ENCODE results near the gene BCOR.

BCOR gene

DNA sequence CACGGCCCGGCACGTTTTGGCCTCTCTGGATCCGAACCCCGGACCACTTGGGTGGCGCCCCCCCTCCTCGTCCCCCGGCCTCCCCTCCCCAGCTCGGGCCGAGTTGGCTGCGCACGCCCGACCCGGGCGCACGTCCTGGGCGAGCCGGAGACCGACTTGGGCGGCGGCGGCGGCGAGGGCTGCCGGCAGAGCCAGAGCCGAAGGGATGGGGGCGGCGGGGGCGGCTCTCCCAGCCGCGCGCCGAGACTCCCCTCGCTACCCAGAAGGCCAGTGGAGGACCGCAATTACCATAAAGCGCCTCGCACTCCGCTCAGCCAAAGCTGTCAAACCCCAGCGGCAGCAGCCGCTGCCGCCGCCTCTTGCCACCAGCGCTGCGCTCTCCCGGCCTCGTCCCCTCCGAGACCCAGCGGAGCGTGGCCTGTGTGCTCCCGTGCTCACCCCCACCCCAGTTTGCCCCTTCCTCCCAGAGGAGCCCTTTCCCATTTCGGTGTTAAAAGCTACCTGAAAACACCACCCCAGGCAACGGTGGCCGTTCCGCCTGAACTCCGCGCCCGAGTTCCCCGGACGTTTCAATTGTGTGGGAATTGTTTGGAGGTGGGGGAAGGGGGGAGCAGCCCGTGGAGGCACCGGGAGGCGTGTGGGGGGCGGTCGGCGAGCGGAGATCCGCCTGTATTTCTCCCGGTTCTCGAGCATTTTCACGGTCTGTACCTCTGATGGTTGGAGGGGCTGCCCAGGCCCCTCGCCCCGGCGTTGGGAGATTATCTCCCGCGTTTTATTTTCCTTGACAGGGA lies 701 bp upstream of the BCOR start:
- peak; percentile 60 for DNase-seq (ENCODE audit: low spot score)

DNA sequence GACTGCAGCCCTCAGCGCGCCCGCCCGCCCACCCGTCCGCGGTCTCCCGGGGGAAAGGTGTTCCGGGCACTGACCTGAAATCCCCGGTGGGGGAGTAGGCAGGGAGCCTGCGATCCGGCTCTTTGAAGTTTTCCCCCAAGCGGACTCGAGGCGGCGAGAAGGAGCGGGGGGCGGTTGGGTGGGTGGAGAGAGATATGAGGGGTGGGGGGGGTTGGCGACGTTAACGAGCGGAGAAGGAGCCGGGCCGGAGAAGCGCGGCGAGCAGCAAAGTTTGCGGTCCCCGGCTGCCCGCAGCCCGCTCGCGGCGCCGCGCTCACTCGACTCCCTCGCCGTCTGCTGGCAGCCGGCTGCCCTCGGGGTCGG lies 636 bp downstream of the BCOR start:
- DNase-seq (ENCODE audit: low spot score): no peak

DNA sequence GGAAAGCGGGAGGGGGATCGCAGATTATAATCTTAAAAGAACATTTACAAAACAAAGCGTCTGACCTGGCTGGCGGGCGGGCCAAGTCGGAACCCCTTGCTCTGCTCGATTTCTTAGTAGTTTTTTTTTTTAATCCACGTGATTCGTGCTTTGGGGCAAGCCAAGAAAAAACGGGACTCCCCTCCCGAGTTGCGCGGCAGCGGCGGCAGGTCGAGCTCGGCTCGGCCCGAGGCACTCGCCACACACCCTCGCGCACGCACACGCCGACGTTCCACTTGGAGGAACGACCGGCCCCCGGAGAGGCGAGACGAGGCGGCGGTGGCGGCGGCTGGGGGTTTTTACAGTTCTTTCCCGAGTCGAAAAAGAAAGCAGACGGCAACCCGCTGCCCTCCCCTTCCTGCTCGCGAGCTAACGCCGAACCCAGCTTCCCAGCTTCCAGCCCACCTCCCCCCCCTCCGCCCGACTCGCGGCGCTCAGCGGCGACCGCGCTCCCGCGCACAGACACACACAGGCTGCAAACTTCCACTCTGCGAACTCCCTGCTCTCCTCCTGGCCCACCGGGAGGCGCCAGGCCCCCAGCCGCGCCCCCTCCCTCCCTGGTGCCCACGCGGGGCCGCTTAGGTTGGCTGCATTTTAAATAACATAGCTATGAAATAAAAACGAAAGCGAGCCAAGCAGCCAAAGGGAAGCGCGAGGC lies 1.2 kb downstream of the BCOR start:
- peak; percentile 63 for DNase-seq (ENCODE audit: low spot score)

DNA sequence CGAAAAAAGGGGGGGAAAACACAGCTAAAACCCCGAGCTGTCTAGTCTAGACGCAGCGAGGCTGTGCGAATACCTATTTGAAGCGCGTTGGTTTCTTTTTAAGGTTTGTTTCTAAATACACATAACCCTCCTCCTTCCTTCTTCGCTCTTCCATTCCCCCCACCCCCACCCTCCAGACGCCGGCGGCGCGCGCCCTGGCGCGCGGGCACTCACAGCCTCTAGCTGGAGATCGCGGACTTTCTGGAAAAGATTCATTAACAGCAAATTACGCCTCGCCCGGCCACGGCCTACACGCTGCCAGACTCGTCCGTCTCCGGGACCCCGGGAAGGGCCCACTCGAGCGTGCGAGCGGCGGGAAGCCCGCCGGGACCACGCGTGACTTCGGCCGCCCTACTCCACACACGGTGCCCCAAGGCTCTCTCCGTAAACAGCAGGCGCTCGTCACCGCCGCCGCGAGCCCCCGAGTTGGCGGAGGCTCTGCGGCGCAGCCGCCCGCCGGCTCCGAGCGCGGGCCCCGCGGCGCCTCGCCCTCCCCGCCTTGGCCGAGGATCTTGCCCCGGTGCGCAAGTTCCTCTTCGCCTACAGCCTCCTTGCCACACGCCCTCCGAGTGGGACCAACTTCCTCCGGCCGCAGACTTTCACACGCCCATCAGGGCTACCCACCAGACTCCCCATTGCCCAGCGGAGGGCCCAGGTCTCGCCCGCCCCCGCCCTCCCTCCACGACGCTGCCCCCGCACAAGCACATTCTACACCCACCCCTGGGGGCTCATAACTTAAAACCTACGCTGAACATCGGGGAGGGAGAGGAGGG lies 2.0 kb downstream of the BCOR start:
- DNase-seq (ENCODE audit: low spot score): peak; percentile 36

DNA sequence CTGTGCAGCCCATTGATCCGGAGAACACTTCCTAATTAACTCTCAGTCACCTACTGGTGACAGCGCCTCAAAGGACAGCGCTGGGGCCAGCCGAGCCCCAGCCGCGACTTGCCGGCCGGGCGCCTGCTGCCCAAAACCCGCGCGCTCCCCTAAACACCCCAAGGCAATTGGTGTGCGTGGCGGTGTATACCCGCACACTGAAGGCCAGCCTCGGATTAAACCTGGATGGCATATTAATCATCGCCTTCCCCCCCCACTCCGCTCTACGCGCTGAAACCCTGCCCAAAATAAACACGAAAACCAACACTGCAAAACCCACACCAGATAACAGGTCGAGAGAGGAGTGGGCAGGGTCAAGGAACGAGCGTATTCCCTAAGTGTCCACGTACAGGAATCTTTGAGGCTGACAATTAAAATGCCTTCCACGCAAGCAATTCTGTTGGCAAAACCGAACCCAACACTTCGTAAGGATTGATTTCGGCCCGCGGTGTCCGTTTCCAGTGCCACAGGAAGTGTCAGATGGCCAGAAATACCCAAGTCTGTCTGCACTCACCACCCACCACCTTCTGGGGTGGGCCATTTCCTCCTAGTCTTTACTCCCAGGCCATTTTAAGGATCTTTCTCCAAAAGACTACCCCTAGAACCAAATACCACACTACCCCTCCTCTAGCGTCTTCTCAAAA lies 2.7 kb downstream of the BCOR start:
- DNase-seq (ENCODE audit: low spot score): no peak

DNA sequence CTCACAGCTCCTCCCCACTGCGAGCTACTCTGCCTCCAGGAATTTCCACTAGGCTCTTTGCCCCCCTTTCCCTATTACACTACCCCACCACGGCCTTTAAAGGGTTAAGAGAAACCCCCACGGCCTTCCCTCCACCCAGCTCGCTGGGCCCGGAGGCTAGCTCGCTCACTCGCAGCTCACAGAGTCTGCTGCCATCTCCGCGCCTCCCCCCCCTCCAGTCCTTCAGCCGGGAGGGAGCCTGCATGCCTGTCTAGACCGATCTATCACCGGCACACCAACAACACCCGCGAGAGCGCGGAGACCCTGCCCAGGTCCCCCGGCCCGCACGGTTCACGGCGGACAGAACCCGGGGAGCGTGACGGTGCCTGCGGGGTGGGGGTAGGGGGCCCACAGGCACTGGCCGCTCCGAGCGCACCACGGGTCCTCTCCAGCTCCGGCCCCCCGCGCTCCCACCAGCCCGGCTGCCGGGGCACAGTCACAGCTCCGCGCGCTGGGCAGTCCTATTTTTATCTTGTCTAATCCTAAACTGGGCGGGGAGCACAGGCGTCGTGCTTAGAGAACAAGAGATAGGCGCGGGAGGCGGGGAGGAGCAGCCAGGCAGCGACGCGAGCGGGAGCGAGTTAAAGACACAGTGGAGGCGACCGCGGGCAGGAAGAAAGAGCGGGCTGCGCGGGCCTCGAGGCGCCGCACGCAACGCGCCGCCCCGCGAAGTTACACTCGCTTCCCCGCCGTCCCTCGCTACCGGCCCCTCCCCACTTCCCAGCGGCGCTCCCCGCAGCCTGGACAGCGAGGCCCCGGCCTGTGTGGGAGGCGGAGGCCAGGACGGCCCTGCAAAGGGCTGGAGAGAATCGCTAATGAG lies 3.5 kb downstream of the BCOR start:
- DNase-seq (ENCODE audit: low spot score): no peak

DNA sequence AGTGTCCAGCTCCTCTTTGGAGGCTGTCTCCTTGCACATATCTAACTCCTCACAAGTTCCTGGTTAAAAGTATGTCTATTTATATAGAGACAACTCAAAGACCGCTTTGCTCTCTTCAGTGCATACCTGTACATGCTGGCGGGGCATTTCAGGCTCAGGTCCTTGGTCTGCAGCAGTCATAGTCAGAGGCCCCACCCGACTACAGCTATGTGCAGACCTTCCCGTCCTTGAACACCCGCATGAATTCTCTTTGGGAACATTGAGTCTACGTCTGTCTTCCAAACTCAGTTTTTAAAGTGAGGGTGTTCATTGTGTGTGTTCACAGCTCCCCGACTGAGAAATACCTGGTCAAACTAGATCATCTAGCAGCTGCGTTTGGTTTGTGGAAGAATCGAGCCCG lies 4.2 kb downstream of the BCOR start:
- no peak for DNase-seq (ENCODE audit: low spot score)

DNA sequence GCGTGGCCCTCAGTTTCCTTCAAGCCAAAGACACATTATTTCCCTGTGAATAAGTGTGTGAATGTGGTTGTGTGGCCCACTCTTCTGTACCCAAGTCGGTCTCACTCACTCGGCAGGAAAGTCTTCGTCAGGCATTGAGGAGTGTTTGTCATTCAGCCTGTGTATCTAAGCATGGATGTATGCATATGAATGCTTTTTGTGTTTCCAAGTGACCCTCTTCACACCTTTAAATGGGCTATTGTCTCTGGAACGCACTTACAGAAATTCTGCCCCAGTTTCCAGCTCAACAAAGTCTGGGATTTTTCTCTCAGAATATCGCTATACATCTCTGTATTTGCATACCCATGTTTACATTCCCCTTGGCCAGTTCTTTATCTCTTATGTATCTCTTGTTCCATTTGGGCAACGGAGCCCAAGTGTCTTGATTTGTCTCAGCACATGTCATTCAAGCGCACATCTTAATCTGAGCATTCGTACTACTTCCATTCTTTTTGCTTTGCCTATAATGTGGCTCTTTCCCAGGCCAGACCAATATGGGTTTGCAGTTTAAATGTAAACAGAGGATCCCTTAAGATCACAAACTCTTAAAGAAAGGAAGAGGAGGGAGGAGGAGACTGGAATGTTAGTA lies 4.8 kb downstream of the BCOR start:
- DNase-seq (ENCODE audit: low spot score): no peak

DNA sequence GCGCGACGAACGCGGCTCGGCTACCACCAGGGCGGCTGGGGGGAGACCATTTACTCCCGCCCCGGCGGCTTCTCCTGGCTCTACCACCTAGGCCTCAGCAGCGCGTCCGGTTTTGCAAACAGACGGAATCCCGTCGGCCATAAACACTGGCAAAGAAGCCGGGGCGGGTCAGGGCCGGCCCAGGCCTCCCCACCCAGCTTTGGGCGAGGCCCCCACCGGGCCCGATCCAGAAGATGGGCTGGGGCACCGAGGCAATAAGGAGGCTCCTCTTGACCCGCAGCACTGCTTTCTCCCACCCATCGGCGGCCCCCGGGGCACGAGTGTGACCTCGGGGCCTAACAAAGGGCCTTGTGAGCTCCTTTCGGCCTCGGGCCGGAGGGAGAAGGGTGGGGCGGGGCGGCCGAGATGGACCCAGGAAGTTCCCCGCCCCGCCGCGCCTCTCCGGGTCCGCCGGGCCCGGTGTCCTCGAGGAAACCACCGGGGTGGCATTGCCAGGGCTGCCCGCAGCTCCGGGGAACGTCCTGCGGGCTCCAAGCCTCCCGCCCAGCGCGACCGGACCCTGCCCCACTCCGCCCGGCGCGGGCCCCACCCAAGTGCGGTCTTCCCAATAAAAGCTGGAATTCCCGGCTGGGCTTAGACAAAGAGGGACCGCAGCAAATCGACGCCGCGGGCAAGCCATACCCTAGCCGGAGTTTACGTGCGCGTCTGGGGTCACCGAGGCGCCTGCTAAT lies 5.9 kb downstream of the BCOR start:
- no peak for DNase-seq (ENCODE audit: low spot score)

DNA sequence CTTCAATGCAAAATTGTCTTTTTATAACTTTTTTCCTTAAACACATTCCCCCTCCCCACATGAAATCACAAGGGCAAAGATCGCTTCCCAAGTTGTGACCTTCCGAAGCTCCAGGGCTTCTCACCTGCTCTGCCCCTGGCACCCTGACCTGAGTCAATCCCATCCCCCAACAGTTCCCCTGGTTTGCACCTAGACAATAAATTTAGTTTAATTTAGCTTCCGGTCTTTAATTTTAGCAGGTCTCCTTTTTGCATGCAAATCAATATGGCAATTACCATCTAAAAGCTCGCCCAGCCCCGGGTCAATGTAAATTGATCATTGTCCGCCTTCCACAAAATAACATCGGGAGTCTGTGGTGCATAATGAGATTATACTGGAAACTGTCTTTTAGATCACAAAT lies 6.8 kb downstream of the BCOR start:
- DNase-seq (ENCODE audit: low spot score): no peak

DNA sequence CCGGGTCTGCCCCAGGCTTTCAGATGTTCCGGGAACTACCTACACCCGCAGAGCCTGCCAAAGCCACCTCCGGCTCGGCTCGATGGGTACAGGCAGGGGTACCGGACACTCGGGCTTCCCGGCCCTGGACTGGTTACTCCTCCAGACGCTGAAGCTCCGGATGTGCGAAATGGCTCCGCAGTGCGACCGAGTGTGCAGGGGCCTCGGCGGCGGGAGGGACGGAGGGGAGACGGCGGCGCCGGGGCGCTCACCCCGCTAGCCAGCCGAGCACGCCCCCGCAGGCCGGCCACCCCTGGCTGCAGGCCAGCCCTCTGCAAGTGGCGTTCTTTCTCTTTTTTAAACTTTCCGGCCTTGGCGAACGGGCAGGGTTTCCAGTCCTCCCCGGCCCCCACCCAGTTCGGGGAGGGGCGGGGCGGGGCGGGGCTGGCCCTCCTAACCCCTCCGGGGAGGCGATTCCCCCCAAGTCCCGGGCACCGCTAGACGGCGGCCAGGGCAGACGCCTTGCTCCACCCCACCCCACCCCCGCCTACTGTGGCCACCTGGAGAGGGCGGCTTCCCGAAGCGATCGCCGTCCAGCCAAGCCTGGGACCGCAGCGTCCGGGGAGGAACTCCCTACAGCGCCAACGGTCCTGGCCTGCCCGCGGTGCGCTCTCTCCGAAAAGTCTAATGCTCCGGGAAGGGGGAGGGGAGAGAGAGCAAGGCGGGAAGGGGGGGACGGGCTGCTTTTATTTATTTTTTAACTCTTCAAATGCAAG lies 7.5 kb downstream of the BCOR start:
- DNase-seq (ENCODE audit: low spot score): no peak

DNA sequence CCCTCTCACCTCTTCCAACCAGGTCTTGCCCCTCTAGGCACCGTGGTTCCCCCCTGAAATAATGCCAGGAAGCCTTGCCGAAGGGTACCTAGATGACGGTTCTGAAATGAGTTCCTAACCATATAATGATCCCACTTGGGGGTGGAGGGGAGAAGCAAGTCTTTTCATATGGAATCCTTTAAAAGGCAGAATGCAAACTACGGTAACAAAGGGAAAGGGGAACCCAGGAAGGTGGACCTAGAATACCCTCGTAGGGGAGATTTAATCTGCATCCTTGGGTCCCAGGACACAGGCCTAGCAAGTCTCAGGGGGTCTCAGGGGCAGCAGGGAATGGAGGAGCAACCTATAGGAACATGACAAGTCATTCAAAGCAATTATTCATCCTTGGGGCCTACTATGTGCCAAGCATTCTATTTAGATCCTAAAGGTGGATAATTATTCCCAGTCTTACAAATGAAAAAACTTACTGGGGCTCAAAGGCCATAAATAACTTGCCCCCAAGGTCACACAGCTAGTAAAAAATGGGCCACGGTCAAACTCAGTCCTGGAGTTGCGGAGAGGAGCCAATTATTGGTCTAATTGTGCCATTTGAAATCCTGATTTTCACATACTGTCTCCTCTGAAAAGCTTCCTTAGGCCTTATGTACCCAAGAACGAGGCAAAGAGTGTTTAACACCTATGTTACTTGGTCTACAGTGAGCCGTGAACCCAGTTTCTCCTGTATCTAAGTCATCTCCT lies 8.8 kb downstream of the BCOR start:
- no peak for DNase-seq (ENCODE audit: low spot score)

DNA sequence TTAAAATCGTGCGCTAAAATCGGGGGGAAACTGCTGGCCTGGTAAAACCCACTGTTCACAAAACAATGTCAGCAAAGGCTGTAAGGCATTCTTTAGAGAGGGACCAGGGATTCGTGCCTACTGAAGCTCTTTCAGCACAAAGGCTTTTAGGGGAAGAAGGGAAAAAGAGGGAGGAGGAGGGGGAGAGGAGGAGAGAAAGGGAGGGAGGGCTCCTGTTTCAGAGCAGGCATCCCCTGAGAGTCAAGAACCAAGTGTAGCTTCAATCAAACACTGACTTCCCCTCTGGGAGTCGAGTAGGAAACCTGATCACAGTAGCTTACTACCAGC lies 9.5 kb downstream of the BCOR start:
- no peak for DNase-seq (ENCODE audit: low spot score)

DNA sequence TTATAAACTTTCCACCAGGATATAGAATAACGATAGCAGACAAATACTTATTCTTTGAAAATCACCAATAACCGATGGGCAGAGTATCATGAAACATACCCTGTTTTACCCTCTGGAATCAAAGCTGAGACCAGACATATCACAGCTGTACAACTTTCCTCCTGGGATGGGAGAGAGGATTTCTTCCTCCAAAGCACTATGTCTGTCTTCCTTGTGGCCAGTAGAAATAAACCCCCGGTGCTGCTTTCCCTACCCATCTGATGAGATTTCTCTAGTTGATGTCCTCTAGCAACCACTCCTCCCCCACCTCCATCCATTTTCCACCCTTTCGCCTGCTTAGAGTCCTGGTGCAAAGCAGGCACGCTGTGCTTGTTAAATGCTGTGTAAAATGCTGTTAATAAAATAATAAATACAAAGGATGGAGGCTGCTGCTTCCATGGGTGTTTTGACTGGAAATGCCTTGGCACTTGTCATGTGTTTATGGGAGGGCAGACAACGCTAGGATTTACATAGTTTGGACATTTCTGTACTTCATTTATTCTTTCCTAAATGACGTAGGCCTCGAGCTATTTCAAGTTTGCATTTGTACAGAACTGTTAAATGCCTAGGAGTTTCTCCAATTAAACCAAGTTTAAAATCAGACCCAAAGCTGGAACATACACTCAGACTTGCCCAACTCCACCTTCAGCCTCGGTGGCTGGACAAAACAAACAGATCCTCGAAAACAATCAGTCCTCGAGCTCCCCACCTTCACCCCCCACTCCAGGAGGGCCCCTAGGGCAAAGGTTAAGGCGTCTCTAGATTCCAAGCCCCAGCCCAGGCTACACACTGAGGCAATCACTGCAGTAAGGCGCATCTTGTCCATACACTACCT lies 10.1 kb downstream of the BCOR start:
- no peak for DNase-seq (ENCODE audit: low spot score)

DNA sequence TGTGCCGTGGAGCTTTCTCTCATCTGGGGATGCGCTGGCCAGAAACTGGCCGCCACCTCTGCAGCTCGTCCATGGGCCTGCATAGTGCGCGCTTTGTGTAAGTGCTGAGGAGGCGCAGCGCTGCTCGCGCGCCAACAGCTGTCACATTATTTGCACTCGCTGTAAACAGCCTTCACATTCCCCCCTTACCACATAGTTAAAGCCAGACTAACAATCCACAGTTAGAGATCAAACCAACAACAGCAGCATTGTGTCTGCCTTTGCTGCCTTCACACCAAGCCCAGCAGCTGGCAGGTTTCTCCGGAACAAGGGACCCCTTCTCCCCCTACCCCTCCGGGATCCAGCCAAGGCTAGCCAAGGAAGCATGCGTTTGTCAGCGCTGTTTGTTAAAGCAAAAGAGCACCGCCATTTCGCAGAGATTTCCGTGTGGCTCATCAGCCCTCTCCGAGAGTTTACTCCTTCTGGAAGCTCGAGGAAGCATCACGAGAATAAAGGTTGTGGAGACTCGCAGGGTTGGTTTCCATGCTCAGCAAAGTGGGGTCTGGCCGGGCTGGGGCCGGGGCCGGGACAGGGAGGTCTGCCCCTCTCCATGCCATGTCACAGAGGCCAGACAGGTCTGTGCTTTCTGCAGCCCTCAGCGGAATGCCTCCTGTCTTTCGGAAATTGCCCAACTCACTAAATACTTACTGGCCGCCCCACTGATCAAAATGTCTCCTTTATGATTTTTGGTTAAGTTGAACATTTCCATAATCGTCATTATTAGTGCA lies 11.0 kb downstream of the BCOR start:
- DNase-seq (ENCODE audit: low spot score): no peak

DNA sequence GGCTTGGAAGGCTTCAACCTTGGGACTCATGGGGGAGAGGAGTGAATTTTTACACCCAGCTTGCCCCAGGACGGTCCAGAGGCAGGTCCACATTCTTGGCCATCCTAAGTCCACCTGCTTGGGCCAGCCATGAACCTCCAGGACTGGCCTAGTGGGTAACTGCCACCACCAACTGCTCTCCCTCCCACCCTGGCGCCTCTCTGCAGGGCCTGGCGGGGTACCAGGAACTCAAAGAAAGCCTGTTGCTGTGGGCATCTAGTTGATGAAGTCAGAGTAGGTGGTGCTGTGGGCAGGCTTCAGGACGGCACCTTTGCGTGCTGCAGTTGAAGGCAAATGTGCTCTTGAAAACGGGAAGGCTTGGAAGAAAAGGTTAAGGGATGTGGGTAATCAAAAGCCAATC lies 12.0 kb downstream of the BCOR start:
- no peak for DNase-seq (ENCODE audit: low spot score)

DNA sequence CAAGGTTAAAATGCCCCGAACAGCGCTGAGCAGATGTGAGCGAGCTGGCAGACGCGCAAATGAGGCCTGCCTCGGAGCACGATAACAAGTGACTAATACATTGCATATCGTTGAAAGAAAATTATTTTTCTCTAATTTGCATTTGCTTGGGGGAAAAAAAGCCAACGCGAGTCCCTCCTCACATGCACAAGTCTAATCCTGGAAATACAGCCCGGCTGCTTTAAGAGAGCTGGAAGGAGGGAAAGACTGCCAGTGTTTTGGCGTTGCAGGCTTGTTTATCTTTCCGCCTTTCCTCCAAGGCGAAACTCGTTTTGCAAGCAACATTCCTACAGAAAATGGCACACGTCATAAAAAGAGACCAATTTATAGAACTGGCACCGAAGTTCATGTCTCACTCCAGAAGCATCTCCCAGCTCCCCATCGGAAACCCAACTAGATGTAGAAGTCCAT lies 12.6 kb downstream of the BCOR start:
- no peak for DNase-seq (ENCODE audit: low spot score)
